AG09309 (cell line): ENCODE data around the gene C16orf86.

Source experiments
- DNase-seq: peaks from one replicate; pipeline ENCODE4 v3.0.0-alpha.2; 2010; ENCODE audit warnings: low read depth
- H3K4me3 ChIP-seq: 2 replicates; pipeline ENCODE4 v1.5.1; 2011; ENCODE audit warnings: mild to moderate bottlenecking, low read depth, low read length, moderate library complexity; ENCODE audit not compliant: control insufficient read depth
- CTCF ChIP-seq: IDR thresholded peaks from 2 replicates; pipeline ENCODE4 v1.5.1; 2011; ENCODE audit warnings: mild to moderate bottlenecking, low read depth, low read length, inconsistent platforms; ENCODE audit not compliant: insufficient read depth, control insufficient read depth; ENCODE audit errors: missing control alignments

C16orf86 gene

DNA sequence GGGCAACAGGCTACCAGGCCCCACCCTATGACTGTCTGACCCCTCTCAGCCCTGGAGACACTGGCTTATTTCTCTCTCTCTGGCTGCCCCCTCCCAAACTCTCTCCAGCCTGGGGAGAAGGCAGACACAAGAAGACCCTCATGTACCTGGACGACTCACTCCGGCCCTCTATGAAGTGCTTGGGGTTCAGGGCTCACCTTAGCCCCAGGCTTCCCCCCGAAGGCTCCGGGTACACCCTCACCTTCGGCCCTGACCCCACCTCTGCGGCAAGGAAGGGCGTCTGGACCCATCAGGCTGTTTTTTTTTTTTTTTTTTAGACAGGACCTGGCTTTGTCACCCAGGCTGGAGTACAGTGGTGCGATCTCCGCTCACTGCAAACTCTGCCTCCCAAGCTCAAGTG, 22.6 kb upstream of the C16orf86 start:
- H3K4me3 ChIP-seq: no peak overlapping the region
- DNase-seq: no peak

GRCh38 chr16:67645397-67646121, 21.1 kb upstream of the C16orf86 start:
- DNase-seq: no peak
- no peak overlapping the region for H3K4me3 ChIP-seq
- TF ChIP-seq CTCF: no peak

More for the DNA sequence above, 22.6 kb upstream of the C16orf86 start:
- no peak for TF ChIP-seq CTCF

DNA sequence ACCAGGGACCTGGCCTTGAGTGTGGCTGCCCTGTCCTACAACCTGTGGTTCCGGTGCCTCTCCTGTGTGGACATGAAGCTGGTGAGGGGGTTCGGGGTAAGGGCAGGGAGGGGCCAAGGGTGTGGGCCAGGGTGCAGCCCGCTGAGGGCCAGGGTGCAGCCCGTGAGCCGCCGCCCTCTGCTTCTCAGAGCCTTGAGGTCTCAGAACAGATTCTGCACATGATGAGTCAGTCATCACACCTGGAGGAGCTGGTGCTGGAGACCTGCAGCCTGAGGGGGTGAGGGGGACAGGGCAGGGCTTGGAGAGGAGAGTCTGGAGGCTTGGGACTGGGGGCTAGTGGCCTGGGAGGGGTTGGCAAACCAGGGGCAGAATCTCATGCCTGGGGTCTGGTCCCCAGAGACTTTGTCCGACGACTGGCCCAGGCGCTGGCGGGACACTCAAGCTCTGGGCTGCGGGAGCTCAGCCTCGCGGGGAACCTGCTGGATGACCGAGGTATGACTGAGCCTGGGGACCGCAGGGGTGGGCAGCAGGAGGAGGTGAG, 19.4 kb upstream of the C16orf86 start:
- no peak for TF ChIP-seq CTCF
- H3K4me3 ChIP-seq: no peak overlapping the region
- DNase-seq: no peak

DNA sequence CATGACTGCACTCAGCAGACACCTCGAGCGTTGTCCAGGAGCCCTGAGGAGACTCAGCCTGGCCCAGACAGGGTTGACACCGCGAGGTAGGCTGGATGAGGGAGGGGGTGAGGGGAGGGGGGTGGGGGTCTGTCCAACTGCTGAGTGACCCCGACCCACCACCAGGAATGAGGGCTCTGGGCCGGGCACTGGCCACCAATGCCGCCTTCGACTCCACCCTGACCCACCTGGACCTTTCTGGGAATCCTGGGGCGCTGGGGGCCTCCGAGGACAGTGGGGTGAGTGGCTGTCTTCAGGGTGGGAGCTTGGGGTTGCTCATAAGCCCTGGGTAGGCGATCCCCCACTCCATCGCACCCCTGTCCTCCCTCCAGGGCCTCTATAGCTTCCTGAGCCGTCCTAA, 18.9 kb upstream of the C16orf86 start:
- no peak for TF ChIP-seq CTCF
- DNase-seq: no peak
- H3K4me3 ChIP-seq: no peak overlapping the region

GRCh38 chr16:67648088-67648763, 18.4 kb upstream of the C16orf86 start:
- H3K4me3 ChIP-seq: no peak overlapping the region
- TF ChIP-seq CTCF: no peak
- no peak for DNase-seq

DNA sequence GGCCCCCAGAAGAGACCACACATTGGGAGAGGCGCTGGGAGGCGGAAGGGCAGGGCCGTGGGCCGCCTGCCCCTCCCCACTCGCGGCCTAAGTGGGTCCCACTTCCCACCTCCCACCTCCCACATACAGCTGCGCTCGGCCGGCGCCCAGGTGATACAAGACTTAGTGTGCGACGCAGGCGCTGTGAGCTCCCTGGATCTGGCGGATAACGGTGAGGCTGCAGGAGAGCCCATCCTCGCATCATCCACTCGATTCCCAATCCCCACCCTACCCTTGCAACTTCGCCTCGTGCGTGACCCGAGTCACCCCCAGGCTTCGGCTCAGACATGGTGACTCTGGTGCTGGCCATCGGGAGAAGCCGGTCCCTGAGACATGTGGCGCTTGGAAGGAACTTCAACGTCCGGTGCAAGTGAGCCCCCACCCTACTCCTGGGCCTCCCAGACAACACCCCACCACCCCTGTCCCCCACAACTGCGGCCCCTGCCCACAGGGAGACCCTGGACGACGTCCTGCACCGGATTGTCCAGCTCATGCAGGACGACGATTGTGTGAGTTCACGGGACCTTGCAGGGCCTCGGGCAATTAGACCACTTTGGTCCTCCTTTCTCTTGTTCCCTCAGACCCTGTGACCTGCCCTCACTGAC, 17.7 kb upstream of the C16orf86 start:
- DNase-seq: no peak
- H3K4me3 ChIP-seq: no peak overlapping the region
- no peak for TF ChIP-seq CTCF
